GM23338 (cell line): ENCODE data around the gene GARS1.

Experiments
- CREB1 ChIP-seq: fragments of 250-450 bp; sonication (Bioruptor Pico); IDR thresholded peaks from 2 replicates; pipeline ENCODE4 v1.5.0; 2020; ENCODE audit warnings: low read depth, mild to moderate bottlenecking, moderate library complexity
- CTCF ChIP-seq, 2 experiments: fragments of 200-600 bp in 1 of 2; sonication (generic) in 1 of 2; conservative IDR thresholded peaks; 2 replicates each; pipeline versions ENCODE4 v1.5.1 to v1.6.1; 2016 to 2017; ENCODE audit warnings: antibody characterized with exemption in 2 of 2, low read depth in 2 of 2, mild to moderate bottlenecking in 2 of 2, moderate library complexity in 1 of 2
- EZH2 ChIP-seq: fragments of 200-600 bp; sonication (generic); IDR thresholded peaks from one replicate; pipeline ENCODE4 v1.8.0; 2017; ENCODE audit warnings: antibody characterized with exemption, mild to moderate bottlenecking, low read depth; ENCODE audit not compliant: unreplicated experiment
- EZH2phosphoT487 ChIP-seq: fragments of 200-600 bp; sonication (generic); IDR thresholded peaks from one replicate; pipeline ENCODE4 v1.8.1; 2018; ENCODE audit warnings: antibody characterized with exemption; ENCODE audit not compliant: unreplicated experiment
- JUNB ChIP-seq: IDR thresholded peaks from one replicate; pipeline ENCODE4 v1.6.1; 2016; ENCODE audit warnings: antibody characterized with exemption; ENCODE audit not compliant: unreplicated experiment
- POLR2AphosphoS5 ChIP-seq: IDR thresholded peaks from 2 replicates; pipeline ENCODE4 v1.6.1; 2016; ENCODE audit warnings: antibody characterized with exemption, low read depth
- ZNF114 ChIP-seq: fragments of 250-450 bp; sonication (Bioruptor Pico); IDR thresholded peaks from 2 replicates; pipeline ENCODE4 v1.5.0; 2020; ENCODE audit warnings: mild to moderate bottlenecking, moderate library complexity
- ZNF462 ChIP-seq: fragments of 250-450 bp; sonication (Bioruptor Pico); IDR thresholded peaks from 2 replicates; pipeline ENCODE4 v1.5.0; 2020; ENCODE audit warnings: mild to moderate bottlenecking, moderate library complexity
- TF ChIP-seq, protein P1 (sequence below): IDR thresholded peaks from one replicate; pipeline ENCODE4 v1.6.1; 2018; ENCODE audit warnings: antibody characterized with exemption; ENCODE audit not compliant: unreplicated experiment
- TF ChIP-seq, protein P2 (sequence below): IDR thresholded peaks from 2 replicates; pipeline ENCODE4 v1.6.1; 2016; ENCODE audit warnings: antibody characterized with exemption

DNA sequence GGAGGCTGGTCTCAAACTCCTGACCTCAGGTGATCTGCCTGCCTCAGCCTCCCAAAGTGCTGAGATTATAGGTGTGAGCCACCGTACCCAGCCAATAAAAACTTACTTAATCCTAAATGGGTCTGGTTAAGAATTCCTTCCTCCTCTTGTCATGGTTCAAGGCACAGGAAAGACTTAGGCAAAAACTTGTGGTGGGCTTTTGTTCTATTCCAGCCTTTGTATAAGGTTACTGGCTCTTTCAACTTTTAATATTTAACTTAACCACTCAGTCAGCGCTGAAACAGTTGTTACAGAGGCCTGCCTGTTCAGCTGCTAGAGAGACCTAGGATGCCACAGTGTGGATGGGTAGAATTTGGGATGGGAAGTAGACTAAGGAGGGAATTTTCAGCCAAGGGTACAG, 28.1 kb upstream of the GARS1 start:
- no peak for TF ChIP-seq CTCF (conservative IDR thresholded peaks at IDR 0.05; ENCODE audit: low read depth in 2 of 2)
- no peak for TF ChIP-seq EZH2
- TF ChIP-seq, protein P1, sequence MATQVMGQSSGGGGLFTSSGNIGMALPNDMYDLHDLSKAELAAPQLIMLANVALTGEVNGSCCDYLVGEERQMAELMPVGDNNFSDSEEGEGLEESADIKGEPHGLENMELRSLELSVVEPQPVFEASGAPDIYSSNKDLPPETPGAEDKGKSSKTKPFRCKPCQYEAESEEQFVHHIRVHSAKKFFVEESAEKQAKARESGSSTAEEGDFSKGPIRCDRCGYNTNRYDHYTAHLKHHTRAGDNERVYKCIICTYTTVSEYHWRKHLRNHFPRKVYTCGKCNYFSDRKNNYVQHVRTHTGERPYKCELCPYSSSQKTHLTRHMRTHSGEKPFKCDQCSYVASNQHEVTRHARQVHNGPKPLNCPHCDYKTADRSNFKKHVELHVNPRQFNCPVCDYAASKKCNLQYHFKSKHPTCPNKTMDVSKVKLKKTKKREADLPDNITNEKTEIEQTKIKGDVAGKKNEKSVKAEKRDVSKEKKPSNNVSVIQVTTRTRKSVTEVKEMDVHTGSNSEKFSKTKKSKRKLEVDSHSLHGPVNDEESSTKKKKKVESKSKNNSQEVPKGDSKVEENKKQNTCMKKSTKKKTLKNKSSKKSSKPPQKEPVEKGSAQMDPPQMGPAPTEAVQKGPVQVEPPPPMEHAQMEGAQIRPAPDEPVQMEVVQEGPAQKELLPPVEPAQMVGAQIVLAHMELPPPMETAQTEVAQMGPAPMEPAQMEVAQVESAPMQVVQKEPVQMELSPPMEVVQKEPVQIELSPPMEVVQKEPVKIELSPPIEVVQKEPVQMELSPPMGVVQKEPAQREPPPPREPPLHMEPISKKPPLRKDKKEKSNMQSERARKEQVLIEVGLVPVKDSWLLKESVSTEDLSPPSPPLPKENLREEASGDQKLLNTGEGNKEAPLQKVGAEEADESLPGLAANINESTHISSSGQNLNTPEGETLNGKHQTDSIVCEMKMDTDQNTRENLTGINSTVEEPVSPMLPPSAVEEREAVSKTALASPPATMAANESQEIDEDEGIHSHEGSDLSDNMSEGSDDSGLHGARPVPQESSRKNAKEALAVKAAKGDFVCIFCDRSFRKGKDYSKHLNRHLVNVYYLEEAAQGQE = no peak
- no peak for TF ChIP-seq POLR2AphosphoS5
- no peak for TF ChIP-seq JUNB
- TF ChIP-seq, protein P2, sequence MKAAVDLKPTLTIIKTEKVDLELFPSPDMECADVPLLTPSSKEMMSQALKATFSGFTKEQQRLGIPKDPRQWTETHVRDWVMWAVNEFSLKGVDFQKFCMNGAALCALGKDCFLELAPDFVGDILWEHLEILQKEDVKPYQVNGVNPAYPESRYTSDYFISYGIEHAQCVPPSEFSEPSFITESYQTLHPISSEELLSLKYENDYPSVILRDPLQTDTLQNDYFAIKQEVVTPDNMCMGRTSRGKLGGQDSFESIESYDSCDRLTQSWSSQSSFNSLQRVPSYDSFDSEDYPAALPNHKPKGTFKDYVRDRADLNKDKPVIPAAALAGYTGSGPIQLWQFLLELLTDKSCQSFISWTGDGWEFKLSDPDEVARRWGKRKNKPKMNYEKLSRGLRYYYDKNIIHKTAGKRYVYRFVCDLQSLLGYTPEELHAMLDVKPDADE = no peak
- TF ChIP-seq EZH2phosphoT487 = no peak
- no peak for TF ChIP-seq ZNF114 (CRISPR knock-in tag)
- TF ChIP-seq CREB1 = no peak
- no peak for TF ChIP-seq ZNF462 (CRISPR knock-in tag)
